ENCODE data around the gene IL22RA1. TPM values are rescaled to one million over a fixed set of nuclear protein-coding genes. Genes with fewer than 3 reads are reported as not detected.

IL22RA1 gene
- total RNA-seq, 1 experiment from 2014 or later, result 0.13 TPM

DNA sequence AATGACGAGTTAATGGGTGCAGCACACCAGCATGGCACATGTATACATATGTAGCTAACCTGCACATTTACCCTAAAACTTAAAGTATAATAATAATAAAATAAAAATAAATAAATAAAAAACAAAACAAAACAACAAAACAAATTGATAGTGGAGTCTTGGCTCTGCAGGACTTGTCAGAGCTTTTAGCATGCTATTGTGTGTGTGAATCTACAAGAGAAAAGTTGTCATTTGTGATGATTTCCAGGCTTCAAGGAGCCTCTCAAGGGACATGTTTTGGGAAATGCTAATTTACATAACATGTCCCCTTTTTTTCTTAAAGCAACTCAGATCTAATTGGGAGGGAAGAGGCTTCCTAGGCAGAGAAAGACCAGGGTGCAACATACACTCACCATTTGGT lies 9.1 kb downstream of the IL22RA1 start:
- H3K23ac ChIP-seq (ENCODE audit: insufficient read length, low read depth, low read length), result no peak overlapping the region
- no peak overlapping the region for H3K14ac ChIP-seq (ENCODE audit: insufficient read depth, low read length)
- no peaks in the 10 kb centered on the region for H3K23me2 ChIP-seq (ENCODE audit: insufficient read length, low read depth, low read length, poor library complexity, severe bottlenecking)
- no peaks in the 10 kb centered on the region for H3K27me3 ChIP-seq (ENCODE audit: insufficient read depth, low read length)
- H2AFZ ChIP-seq (ENCODE audit: low read length), result no peak overlapping the region
- DNase-seq, result no peak
- H2BK5ac ChIP-seq (ENCODE audit: insufficient read length, low read length), result no peak overlapping the region
- no peak overlapping the region for H3K27ac ChIP-seq (ENCODE audit: insufficient read length, low read depth, low read length)
- TF ChIP-seq, protein P1, sequence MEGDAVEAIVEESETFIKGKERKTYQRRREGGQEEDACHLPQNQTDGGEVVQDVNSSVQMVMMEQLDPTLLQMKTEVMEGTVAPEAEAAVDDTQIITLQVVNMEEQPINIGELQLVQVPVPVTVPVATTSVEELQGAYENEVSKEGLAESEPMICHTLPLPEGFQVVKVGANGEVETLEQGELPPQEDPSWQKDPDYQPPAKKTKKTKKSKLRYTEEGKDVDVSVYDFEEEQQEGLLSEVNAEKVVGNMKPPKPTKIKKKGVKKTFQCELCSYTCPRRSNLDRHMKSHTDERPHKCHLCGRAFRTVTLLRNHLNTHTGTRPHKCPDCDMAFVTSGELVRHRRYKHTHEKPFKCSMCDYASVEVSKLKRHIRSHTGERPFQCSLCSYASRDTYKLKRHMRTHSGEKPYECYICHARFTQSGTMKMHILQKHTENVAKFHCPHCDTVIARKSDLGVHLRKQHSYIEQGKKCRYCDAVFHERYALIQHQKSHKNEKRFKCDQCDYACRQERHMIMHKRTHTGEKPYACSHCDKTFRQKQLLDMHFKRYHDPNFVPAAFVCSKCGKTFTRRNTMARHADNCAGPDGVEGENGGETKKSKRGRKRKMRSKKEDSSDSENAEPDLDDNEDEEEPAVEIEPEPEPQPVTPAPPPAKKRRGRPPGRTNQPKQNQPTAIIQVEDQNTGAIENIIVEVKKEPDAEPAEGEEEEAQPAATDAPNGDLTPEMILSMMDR (conservative IDR thresholded peaks at IDR 0.05), result no peak
- no peak overlapping the region for H3K27ac Mint-ChIP-seq
- H3K4me3 Mint-ChIP-seq, result no peak overlapping the region
- no CpG with 5 or more reads among the region's 1 CpG for WGBS (ENCODE audit: extremely low coverage, insufficient read length, low lambda C conversion rate)
- no peak overlapping the region for H4K91ac ChIP-seq (ENCODE audit: insufficient read length, low read depth, low read length)
- no peaks in the 10 kb centered on the region for H3K79me2 ChIP-seq (ENCODE audit: insufficient read depth, low read length)
- no peaks in the 10 kb centered on the region for H3K9me3 ChIP-seq (ENCODE audit: control insufficient read depth, low read depth, low read length)
- no peak overlapping the region for H3T11ph ChIP-seq (ENCODE audit: low read length)
- H3K4me2 ChIP-seq (ENCODE audit: insufficient read depth, insufficient read length, low read length), result no peak overlapping the region
- H2BK12ac ChIP-seq (ENCODE audit: insufficient read length, low read depth, low read length), result no peak overlapping the region
- no peaks in the 10 kb centered on the region for H3K4me1 ChIP-seq (ENCODE audit: insufficient read depth, low read length)
- H3K4ac ChIP-seq (ENCODE audit: low read depth, low read length), result no peak overlapping the region
- no peak overlapping the region for H2BK20ac ChIP-seq (ENCODE audit: low read depth, low read length, poor library complexity, severe bottlenecking)
- H2AK5ac ChIP-seq (ENCODE audit: insufficient read length, low read length), result no peak overlapping the region
- no peak overlapping the region for H3K56ac ChIP-seq (ENCODE audit: insufficient read length, low read depth, low read length)
- H2BK120ac ChIP-seq (ENCODE audit: low read depth, low read length, poor library complexity, severe bottlenecking), result no peak overlapping the region
- H4K8ac ChIP-seq (replicated peaks; ENCODE audit: insufficient read length, low read depth, low read length), result no peak overlapping the region
- H3K36me3 Mint-ChIP-seq (ENCODE audit: insufficient read depth in 1 of 3, low read depth in 3 of 3), result peaks cover 0 to 8% (median 2%) of the 10 kb centered on the region in 3 experiments; a peak in 1 of 7 replicates
- no peak overlapping the region for H3K18ac ChIP-seq (ENCODE audit: insufficient read length, low read depth, low read length)
- no peak overlapping the region for H3K9ac ChIP-seq (ENCODE audit: extremely low read depth, insufficient read length, low read length)
- no peaks in the 10 kb centered on the region for H4K20me1 ChIP-seq (ENCODE audit: control insufficient read depth, insufficient read depth, insufficient read length)
- H2BK15ac ChIP-seq (ENCODE audit: low read depth, low read length), result no peak overlapping the region
- H3K79me1 ChIP-seq (ENCODE audit: insufficient read depth, low read depth, low read length, poor library complexity, severe bottlenecking), result no peaks in the 10 kb centered on the region
- peaks cover 0 to 13% of the 10 kb centered on the region in 2 experiments; a peak in 2 of 5 replicates for H3K9me3 Mint-ChIP-seq
- H3K4me1 Mint-ChIP-seq, result peaks cover 18 to 21% of the 10 kb centered on the region in 2 experiments
- peaks cover 2% of the 10 kb centered on the region for H3K27me3 Mint-ChIP-seq (ENCODE audit: low read depth)
- no peak overlapping the region for H4K5ac ChIP-seq (ENCODE audit: insufficient read length, low read depth, low read length)

Data from H9 (cell line).